Fibroblast of skin of right quadriceps (primary cell): Measurements from ENCODE around the gene NDEL1.

ENCODE experiments used
- DNase-seq: peaks from one replicate; pipeline ENCODE4 v3.0.0-alpha.2; 2013

Gene NDEL1

GRCh38 chr17:8459107-8459506 lies 23.4 kb downstream of the NDEL1 start:
- DNase-seq: no peak

- no peak for DNase-seq
Observed at GRCh38 chr17:8459831-8460230, 24.1 kb downstream of the NDEL1 start.

- no peak for DNase-seq
Observed at GRCh38 chr17:8462564-8462963, 26.9 kb downstream of the NDEL1 start.

DNA sequence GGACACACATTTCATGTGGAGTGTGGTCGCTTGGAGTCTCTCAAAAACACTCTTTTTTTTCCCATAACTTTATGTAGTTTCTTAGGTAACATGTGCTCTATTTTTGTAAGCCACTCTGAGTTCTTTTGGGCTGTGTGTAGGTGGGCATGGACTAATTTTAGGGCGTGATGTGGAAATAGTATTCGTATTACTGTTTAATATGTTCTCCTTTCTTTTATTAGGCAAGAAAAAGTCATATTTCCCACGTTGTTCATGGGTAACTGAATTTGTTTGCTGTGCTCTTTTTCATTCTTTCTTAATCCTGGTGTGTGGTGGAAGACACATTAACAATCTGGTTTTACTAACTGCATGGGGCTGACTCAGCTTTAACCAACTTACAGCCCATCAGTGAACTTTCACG lies 27.4 kb downstream of the NDEL1 start:
- DNase-seq: peak; percentile 53

GRCh38 chr17:8464941-8465340 lies 29.3 kb downstream of the NDEL1 start:
- no peak for DNase-seq

GRCh38 chr17:8465356-8465755 lies 29.7 kb downstream of the NDEL1 start:
- no peak for DNase-seq

DNA sequence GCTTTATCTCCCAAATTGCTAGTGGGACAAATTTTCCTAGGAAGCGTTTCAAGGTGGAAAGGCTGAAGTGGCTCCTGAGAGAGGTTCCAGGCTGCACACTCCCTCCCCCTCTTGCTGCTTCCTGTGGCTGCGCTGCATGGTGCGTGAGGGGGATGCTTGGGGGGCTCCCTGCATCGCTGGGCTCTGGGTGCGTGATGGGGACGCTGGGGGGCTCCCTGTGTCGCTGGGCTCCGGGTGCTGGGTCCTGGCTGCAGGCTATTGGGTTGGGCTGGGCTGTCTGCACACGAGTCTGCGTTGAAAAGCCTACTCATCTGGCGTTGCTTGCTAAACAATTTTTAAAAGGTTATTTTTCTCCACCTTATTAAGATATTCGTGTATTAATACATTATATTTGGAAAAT lies 30.1 kb downstream of the NDEL1 start:
- DNase-seq: no peak

- DNase-seq: peak; percentile 53
Observed at GRCh38 chr17:8466456-8466855, 30.8 kb downstream of the NDEL1 start.

DNA sequence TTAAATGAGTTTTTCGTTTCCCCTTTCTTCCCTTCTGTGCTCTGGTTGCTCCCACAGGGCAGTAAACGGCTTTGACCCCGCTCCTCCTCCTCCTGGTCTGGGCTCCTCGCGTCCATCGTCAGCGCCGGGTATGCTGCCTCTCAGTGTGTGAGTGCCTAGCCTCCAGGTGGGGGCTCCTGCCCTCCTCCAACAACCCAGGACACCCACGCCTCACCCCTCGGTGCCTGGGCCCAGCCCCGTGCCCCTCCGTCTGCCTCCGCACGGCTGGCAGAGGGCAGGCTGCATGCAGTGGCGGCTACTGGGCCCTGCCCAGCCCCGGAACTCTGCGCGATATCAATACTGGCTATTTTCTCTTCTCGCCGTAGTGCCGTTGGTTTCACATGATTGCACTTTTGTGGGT lies 31.2 kb downstream of the NDEL1 start:
- DNase-seq: no peak

DNA sequence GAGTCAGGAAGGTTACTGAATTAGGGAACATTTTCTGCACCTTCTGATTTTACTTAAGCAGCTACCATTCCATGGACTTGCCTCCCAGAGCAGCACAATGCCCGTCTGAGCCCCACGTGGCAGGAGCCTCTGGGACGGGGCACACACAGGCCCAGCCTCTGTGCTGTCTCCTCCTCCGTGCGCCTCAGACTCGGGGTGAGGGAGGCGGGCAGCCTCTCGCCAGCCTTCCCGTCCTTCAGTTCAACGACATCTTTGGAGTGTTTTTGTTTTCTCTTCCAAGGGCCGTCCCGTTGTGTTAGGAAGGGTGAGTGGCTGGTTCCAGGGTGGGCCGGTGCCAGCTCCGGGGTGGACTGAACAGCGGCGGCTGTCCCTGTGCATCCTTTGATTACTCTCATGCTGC lies 31.8 kb downstream of the NDEL1 start:
- no peak for DNase-seq

DNA sequence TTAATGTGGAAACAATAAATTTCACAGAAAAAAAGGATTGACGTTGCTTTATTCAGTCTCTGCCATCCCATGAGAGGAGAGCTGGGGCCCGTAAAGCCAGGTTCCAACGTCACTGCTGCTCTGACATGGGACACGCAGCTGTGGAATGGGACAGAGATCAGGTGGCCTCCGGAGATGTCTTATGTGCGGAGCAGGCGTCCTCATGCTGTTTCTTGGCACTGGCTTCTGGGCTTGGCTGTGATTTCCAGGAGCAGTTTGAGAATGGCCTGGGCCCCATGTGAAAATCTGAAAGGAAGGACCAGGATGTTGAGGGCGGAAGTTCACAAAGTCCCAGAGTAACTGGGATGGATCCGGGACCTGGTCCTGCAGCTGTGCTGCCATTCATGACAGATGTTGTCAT lies 32.4 kb downstream of the NDEL1 start:
- no peak for DNase-seq

DNA sequence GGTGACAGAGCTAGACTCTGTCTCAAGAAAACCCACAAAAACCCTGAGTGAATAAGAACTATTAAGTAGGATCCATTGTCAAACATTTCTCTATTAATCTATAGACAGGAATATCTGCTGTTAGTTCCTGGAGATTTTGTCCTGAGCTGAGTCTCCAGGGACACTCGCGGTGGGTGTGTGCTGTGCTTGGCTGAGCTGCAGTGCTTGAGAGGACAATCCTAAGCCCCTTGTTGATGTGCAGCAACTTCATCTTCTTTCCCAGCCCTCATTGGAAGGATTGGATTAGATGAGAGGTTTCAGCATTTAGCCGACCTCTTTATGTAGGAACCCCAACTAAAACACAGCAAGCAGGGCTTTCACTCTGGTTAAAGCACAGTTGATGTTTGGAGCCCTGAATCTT lies 33.3 kb downstream of the NDEL1 start:
- DNase-seq: no peak

DNA sequence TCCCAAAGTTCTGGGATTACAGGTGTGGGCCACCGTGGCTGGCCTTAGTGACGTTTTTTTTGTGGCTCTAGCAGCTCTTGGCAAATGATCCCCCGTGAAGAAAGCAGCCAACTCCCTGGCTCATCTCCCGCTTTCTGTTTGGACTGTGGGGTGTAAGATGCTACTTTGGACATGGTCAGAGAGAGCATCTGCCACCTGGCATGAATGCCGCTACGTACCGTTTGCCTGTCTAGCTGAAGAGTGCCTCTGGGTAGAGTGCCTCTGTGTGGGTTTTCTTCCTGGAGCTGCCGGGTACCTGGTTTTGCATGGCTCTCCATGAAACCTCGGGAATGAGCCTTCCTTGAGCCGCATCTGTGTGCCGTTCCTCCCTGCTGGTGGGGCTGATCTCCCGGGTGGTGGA lies 34.3 kb downstream of the NDEL1 start:
- no peak for DNase-seq

GRCh38 chr17:8470447-8471047 lies 34.9 kb downstream of the NDEL1 start:
- no peak for DNase-seq

DNA sequence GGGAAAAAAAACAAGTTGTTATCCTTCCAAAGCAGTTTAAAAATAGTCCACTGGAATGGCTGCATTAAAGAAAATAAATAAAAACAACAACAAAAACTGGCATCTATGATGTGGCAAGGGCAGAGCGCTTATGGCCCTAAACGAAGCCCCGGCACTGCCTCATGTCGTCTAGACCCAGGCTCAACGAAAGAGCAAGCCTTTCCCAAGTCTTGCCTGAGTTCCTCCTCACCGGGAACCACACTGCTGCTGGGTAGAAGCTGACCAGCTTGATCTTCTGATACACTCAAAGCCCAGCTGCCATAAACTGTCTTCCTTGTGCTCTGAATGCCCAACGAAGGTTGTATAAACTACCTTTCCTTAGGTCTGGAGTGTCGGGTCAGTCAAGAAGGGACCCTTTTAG lies 37.0 kb downstream of the NDEL1 start:
- no peak for DNase-seq

- DNase-seq: no peak
Observed at GRCh38 chr17:8473451-8474192, 37.9 kb downstream of the NDEL1 start.

DNA sequence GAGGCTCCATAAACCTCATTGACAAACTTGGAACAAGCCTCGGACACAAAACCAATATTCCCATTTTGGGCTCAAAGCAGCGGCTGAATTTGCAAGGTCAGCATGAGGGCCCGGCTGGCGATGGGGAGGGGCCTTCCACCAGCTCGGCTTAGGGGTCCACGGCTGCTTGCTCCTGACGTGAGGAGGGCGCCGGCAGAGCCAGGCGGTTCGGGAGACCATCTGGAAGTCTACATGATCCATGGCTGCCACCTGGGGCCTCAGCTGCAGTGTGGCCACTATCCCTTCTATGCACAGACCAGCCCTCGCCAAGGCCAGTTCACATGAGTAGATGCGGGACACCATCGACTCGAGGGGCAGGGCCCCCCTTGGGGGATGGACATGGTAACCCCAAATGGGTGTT lies 39.1 kb downstream of the NDEL1 start:
- no peak for DNase-seq

- no peak for DNase-seq
Observed at GRCh38 chr17:8475227-8475626, 39.5 kb downstream of the NDEL1 start.

GRCh38 chr17:8475781-8476180 lies 40.1 kb downstream of the NDEL1 start:
- no peak for DNase-seq

DNA sequence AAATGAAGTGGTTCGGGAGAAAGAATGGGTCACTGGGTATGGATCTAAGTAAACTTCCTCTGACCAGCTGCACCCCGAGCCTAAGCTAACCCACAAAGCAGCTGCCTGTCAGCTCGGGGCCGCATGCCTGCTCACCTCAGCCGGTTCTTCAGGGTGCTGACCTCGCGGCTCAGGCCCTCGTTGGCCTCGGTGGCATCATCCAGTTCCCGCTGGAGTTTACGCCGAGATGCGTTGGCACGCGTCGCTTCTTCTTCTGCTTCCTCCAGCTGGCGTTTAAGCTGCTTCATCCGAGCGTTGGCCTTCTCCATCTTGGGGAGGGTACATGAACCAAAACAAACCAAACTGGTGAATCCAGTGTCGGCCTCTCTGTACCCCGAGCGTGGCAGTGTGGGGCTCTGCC lies 41.1 kb downstream of the NDEL1 start:
- DNase-seq: no peak

- DNase-seq: no peak
Observed at GRCh38 chr17:8477171-8477570, 41.5 kb downstream of the NDEL1 start.

GRCh38 chr17:8477715-8478441 lies 42.2 kb downstream of the NDEL1 start:
- DNase-seq: no peak

DNA sequence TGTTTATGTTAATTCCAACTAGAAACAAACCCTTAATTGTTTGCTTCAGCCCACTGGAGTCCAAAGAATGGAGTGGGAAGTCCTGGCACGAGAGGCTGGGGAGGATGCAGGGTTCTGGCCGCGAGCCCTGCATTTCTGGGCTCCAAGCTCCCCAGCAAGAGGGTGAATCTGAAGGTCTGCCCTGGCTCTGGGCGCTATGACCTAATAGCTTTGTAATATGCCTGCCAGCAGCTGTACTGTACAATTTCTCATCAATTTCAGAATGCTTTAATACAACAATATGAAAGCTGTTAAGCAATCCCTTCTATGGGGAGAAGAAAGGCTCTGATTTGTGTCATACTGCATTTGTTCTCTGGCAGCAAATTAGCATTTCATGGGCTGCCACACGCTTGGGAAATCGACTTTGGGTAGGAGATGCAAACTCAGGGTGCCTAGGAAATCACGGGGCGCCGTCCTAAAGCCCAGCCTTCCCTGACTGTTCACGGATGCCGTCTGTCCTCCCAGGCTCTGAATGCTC lies 43.8 kb downstream of the NDEL1 start:
- no peak for DNase-seq
